HG03469 (cell line): ENCODE results near the gene SKIC8.

Experiments used
- ATAC-seq: cut with Tn5 transposase; IDR thresholded peaks from one replicate; pipeline ENCODE4 v1.9.1; 2021; ENCODE audit warnings: mild to moderate bottlenecking, moderate library complexity, moderate number of reproducible peaks; ENCODE audit not compliant: unreplicated experiment

SKIC8 gene

DNA sequence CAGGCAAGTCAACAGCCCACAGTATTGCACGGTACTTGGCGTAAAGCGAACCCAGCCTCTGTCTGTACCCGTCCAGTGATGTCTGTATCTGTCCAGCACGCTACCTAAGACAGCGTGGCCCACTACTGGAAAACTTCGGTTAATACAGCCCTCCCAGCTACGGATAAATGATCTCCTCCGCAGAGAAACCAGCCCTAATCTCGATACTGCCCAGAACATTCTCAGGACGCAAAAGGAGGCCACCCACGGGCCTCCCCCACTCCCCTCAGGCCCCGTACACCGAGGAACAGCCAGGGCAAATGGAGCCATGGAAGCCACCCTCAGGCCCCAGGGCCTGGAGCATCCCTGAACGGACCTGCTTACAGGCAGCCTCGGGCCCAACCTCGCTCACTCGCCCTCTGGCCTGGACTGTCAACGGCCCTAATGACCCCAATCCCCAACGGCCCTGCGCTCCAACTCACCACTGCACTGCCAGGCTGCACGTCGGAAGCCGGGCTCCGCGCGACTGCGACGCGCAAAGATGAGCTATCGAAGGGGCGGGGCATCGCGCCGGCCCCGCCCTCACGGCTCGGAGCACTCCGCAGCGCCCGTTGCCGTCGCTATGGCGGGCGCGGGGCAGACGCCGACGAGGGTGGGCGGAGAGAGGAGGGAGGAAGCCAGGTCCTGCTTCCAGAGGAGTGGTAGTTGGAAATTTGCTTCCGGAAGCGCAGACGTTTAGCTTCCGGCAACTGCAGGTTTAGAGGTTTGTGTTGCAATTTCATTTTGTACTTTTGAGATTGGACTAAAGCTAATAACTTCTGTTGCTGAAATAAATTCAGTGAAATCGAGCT, at the start of gene SKIC8:
Gene SKIC8 (minus strand): TSS at position 509 of the 830 bp plus-strand sequence. CDS start 3,923 bp downstream, outside the sequence.
- peak; percentile 59 for ATAC-seq

DNA sequence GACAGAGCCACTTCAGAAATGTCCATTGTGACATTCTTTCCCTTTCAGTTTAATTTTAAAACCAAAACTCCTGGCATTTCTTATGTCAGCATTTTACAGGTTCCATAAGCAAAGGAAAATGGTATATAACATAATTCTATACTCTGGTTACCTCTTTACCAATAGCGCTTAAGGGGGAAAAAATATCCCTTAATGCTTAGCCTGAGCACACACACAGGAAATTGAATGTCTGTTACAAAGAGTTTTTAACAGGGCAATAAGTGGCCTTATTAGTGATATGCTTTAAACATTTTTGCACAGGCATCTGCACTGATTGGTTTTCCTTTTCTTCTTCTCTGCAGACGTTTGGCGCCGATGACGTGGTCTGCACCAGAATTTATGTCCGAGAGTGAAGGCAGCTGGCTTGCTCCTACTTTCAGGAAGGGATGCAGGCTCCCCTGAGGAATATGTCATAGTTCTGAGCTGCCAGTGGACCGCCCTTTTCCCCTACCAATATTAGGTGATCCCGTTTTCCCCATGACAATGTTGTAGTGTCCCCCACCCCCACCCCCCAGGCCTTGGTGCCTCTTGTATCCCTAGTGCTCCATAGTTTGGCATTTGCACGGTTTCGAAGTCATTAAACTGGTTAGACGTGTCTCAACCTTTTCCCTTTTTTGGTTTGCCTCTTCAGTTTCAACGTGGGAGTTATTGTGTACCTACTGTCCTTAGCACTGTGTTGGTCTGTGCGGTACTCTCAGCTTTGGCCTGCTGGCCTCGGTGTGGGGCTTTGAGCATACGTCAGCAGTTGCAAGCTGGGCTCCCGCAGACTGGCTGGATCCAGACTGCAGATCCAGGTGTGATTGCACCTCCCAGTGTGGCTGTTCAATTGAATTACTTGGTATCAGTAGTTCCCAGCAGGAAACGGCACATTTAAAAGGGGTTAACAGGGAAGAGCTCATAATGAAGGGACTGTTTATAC, 48.5 kb upstream of the SKIC8 start:
- no peak for ATAC-seq

DNA sequence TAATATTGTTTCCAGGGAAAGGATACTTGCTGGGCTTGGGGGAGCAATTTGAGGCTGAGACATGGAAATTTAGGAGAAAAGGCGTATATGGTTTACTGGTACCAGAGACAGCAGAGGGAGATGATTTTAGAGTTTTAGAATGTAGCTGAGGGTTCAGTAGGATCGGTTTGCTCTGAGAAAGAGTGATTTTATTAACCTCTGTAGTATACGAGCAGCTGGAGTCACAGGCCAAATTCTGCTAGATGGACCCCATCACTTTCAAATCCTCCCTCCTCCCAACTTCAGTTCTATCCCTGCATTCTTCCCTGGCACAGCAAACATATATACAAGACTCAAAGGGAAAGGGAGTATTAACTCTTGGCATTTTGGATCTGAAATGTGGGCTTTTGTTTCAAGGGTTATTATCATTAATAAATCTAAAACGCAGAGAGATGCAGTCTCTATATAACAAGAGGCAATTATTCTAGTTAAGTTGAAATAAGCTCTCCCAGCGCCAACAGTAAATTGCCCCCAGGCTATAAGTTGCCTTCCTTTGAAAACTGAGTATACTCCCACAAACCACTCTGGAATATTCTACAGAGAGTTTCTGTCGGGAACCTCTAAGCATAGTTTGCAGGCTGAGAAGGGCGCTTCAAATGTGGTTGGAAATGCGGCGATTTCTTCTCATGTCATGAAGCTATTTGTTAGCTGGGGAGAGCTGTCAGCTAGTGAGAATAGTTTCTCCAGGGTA, 46.2 kb upstream of the SKIC8 start:
- ATAC-seq: no peak

DNA sequence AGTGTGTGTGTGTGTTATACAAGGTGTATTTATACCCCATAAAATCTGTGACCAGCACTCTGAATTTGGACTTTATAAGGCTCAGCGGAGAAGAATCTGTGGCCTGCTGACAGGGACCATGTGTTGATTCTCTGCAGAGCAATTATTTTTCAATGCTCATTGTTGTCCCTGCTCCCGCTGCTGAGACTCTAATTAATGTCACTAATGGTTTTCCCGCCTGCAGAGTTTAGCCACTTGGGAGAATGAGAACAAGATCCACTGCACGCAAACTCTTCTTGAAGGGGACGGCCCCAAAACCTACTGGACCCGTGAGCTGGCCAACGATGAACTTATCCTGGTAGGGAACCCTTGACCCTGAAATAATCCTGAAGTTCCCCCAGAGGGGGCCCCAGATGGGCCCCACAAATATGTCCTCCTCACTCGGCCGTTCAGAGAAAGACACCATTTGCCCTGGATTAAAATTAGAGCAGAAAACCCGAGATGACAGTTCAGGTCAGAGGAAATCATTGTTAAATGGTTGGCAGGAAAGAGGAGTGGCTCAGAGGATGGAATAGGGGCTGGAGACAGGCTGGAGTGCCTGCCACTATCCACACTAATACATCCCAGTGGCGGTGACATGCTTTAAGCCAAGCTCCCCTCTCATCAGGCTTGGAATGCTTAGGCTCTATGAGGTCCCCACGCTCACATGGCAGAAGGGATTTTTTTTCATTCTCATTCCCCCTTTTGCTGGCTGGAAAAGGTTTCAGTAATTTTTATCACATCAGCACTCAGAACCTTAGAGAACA, 44.1 kb upstream of the SKIC8 start:
- no peak for ATAC-seq

DNA sequence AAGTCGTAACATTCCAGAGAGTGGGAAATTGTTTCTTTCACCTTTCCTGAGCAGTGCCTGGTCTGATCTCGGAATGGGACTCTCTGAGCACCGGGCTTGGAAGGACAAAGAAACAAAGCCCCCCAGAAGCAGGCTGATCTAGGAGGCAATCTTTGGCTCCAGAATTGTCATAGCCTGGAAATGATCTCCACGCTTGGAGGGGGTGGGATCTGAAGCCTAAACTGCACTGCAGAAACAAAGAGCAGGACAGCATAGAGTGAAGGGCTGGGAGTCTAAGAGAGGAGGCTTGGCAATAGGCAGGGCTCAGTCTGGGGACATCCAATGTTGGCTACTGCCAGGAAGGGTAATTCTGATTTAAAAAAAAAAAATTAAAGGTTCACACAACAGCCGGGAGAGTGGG, 42.6 kb upstream of the SKIC8 start:
- no peak for ATAC-seq

- ATAC-seq: no peak
Observed at GRCh38 chr15:78341057-78341987, 41.9 kb upstream of the SKIC8 start.

- no peak for ATAC-seq
Observed at GRCh38 chr15:78340231-78341056, 41.0 kb upstream of the SKIC8 start, which contains the start of gene CRABP1. Gene CRABP1, plus strand, starts transcription at chr15:78340353. Its CDS starts 76 bp downstream, at chr15:78340429.

DNA sequence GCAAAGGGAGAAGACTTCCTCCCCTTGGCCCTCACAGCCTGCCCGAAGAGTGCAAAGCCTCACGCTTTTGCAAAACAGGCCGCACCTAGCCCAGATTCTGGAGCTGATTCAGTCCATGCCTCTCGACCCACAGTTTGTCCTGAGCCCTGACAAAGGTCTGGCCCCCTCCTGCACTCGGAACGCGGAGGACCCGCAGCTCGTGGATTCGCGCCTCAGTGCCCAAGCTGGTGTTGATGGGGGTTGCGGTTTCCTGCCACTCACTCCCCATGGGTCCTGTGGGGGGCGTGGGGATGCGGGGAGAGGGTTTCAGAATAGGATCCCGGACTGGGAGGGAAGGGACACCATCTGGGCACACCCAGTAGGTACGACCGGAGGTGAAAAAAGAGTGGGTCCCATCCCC, 40.1 kb upstream of the SKIC8 start:
- no peak for ATAC-seq

GRCh38 chr15:78338781-78339180, 39.4 kb upstream of the SKIC8 start:
- ATAC-seq: no peak

GRCh38 chr15:78335985-78336384, 36.6 kb upstream of the SKIC8 start:
- no peak for ATAC-seq

DNA sequence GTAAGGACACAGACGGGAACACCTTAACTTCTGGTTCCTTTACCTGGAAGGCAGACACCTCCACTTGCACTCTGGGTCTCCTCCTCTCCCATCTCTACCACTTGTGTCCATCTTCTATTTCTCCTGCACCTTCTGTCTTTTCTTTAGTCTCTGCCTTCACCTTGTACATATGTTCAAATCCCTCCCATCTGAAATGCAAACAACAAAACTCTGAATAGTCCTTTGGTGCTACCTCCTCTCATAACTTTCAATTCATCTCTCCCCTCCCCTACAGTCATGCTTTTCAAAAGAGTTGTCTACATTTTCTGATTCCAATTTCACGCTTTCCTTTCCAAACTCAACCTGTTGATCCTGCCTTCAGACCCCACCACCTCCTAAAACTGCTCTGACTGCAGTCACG, 35.4 kb upstream of the SKIC8 start:
- no peak for ATAC-seq

DNA sequence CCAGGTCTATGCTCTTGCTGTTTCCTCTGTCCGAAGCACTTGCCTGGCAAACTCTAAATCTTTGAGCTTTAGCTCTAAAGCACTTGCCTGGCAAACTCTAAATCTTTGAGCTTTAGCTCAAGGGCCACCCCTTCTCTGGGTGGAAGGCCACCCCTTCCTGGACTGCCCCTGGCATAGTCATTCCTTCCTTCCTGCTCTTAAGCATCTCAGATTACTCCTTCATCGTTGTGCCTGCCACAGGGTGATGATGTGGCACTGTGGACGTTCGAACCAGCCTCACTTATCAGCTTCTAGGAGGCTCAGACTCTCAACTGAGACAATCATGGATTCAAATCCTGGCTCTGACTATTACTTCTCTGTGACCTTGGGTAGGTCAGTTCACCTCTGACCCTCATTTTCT, 30.2 kb upstream of the SKIC8 start:
- ATAC-seq: no peak

DNA sequence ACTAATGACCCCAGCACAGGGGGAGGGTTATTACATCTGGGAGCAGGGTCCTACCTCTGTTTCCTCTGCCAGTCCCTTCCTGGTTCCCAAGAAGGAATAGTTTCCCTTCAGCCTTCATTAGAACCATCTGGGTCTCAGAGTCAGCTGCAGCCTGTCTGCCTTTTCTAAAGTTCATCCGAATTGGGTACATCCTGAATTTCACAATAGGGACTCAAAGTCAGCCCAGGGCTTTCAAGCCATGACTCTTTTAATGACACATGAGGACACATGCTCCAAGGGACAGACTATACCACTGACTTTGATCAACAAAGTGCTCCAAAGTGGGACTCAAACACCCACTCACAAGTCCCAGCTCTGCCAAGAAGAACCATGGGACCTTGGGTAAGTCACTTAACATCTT, 28.1 kb upstream of the SKIC8 start:
- no peak for ATAC-seq

DNA sequence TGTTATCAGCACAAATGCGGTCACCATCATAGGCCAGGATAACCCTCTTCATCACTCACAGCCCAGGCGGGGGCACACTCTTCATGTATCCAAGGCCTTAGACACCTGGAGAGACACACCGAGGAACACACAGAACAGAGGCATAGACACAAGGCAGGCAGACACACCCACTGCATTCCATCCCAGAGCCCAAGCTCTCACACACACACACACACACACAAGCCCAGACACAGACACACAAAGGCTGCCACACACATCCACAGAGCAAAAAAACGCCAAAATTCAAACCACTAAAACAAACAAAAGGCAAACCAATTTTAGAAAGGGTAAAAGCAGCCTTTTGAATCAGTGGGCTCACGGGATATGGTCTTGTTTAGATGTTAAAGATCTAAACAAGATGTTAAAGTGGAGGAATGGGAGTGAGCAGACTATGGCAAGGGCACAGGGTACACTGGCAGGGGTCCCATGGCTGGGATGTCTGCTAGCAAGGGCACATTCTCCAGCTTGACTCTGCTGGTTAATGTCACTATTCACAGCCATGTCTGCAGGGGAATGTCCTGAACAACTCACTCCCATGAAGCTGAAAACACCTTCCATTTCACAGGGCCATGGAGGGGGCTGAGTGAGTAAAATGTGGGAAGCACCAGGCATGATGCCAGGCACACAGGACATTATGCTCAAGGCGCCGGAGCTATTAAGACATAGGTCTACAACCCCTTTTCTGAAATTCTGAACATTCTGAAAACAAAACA, 25.9 kb upstream of the SKIC8 start:
- ATAC-seq: no peak

DNA sequence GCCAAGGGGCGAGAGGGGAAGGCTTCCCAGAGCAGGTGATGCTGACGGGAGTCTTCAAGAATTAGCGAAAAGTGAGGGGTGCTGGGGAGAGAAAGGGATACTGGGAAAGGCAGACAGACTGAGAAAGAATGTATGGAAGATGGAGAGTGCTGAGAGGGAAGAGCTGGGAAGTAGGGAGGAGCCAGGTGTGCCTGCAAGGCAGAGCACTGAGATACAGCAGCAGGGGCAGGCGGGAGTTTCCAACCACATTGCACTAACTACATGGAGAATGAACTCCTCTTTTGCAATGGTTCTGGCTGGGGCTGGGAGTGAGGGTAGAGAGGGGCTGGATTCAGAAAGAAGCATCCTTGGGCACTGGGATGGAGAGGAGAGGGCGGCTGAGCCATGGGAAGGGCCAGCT, 24.7 kb upstream of the SKIC8 start:
- no peak for ATAC-seq

- no peak for ATAC-seq
Observed at GRCh38 chr15:78323693-78324092, 24.3 kb upstream of the SKIC8 start.

- ATAC-seq: no peak
Observed at GRCh38 chr15:78322724-78323521, 23.5 kb upstream of the SKIC8 start.
